Measurements from ENCODE around the gene TMEM212.

DNA sequence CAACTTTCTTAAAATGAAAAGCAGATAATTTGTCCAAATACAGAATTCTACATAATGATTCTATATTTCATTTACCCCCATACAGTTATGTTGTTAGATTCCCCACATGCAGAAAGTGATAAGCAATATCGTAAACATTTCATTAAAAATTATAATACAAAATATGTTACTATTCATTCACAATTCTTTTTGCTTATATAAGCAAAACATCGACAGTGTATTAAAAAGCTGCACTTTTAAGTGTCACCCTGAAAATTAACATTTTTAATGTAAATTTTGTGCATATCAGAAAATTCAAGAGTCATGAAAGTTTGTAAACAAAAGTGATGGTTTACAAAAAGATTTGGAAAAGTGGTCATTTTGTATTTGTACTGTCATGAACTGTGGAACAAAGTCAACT lies 19.2 kb downstream of the TMEM212 start:
- TF ChIP-seq, protein P1, sequence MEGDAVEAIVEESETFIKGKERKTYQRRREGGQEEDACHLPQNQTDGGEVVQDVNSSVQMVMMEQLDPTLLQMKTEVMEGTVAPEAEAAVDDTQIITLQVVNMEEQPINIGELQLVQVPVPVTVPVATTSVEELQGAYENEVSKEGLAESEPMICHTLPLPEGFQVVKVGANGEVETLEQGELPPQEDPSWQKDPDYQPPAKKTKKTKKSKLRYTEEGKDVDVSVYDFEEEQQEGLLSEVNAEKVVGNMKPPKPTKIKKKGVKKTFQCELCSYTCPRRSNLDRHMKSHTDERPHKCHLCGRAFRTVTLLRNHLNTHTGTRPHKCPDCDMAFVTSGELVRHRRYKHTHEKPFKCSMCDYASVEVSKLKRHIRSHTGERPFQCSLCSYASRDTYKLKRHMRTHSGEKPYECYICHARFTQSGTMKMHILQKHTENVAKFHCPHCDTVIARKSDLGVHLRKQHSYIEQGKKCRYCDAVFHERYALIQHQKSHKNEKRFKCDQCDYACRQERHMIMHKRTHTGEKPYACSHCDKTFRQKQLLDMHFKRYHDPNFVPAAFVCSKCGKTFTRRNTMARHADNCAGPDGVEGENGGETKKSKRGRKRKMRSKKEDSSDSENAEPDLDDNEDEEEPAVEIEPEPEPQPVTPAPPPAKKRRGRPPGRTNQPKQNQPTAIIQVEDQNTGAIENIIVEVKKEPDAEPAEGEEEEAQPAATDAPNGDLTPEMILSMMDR (IDR thresholded peaks at IDR 0.05), result no peak
- TF ChIP-seq POLR2A (IDR thresholded peaks at IDR 0.05), result no peak
- no peak for TF ChIP-seq POLR2AphosphoS5 (IDR thresholded peaks at IDR 0.05)
